ENCODE data around the gene COL9A3.

- TF ChIP-seq EZH2 (IDR thresholded peaks at IDR 0.05) (no peak), POLR2AphosphoS5 (IDR thresholded peaks at IDR 0.05; ENCODE audit: borderline replicate concordance, low read depth, low read length) (no peak), FOXP2 (optimal IDR thresholded peaks at IDR 0.05; ENCODE audit: control extremely low read depth, extremely low read length, insufficient read depth) (no peak)
These were observed 593 bp upstream of the COL9A3 start for GRCh38 chr20:62816031-62816883.
